Neural cell (in vitro differentiated cells): Measurements from ENCODE around the gene PCDHA1. TPM values are rescaled to one million over a fixed set of nuclear protein-coding genes. Genes with fewer than 3 reads are reported as not detected.

Experiments
- H2AFZ ChIP-seq: fragments of 200-600, 300-800 bp; sonication (generic), shearing (Covaris generic); 2 replicates; pipeline ENCODE4 v1.6.0; 2014; ENCODE audit warnings: low read depth, mild to moderate bottlenecking, antibody characterized with exemption, low read length, moderate library complexity
- H3F3A ChIP-seq: fragments of 200-600 bp; shearing (Covaris generic); 2 replicates; pipeline ENCODE4 v1.6.1; 2016; ENCODE audit warnings: mild to moderate bottlenecking, moderate library complexity, mixed read lengths, antibody characterized with exemption, low read length; ENCODE audit not compliant: insufficient read depth, poor library complexity, severe bottlenecking
- H3K27ac ChIP-seq: fragments of 200-600, 300-800 bp; sonication (generic), shearing (Covaris generic); 2 replicates; pipeline ENCODE4 v1.5.1; 2014; ENCODE audit warnings: mild to moderate bottlenecking, low read length, moderate library complexity
- H3K27me3 ChIP-seq: fragments of 300-800, 200-600 bp; sonication (generic), shearing (Covaris generic); 2 replicates; pipeline ENCODE4 v1.6.0; 2014; ENCODE audit warnings: mild to moderate bottlenecking, low read depth, low read length, moderate library complexity; ENCODE audit not compliant: insufficient read depth
- H3K36me3 ChIP-seq: fragments of 300-800, 200-600 bp; sonication (generic), shearing (Covaris generic); 2 replicates; pipeline ENCODE4 v1.5.1; 2014; ENCODE audit warnings: mild to moderate bottlenecking, antibody characterized with exemption, low read length, moderate library complexity; ENCODE audit not compliant: insufficient read depth
- H3K4me2 ChIP-seq: fragments of 300-800, 200-600 bp; sonication (generic), shearing (Covaris generic); 2 replicates; pipeline ENCODE4 v1.6.0; 2014; ENCODE audit warnings: mild to moderate bottlenecking, low read length
- H3K4me3 ChIP-seq: fragments of 300-800, 200-600 bp; sonication (generic), shearing (Covaris generic); 2 replicates; pipeline ENCODE4 v1.5.1; 2014; ENCODE audit warnings: mild to moderate bottlenecking, low read length, moderate library complexity
- H3K79me2 ChIP-seq: fragments of 200-600 bp; shearing (Covaris generic); replicated peaks from 2 replicates; pipeline ENCODE4 v1.6.0; 2014; ENCODE audit warnings: mild to moderate bottlenecking, low read length, moderate library complexity; ENCODE audit not compliant: insufficient read depth
- H3K9ac ChIP-seq: fragments of 300-800, 200-600 bp; sonication (generic), shearing (Covaris generic); 2 replicates; pipeline ENCODE4 v1.6.1; 2016; ENCODE audit warnings: mild to moderate bottlenecking, low read length, mixed read lengths
- H3K9me2 ChIP-seq: fragments of 200-600 bp; shearing (Covaris generic); 2 replicates; pipeline ENCODE4 v1.6.1; 2016; ENCODE audit warnings: mild to moderate bottlenecking, low read length, mixed read lengths; ENCODE audit not compliant: insufficient read depth
- H3K9me3 ChIP-seq: fragments of 200-600, 300-800 bp; sonication (generic), shearing (Covaris generic); 2 replicates; pipeline ENCODE4 v1.6.1; 2016; ENCODE audit warnings: mild to moderate bottlenecking, mixed run types, low read length, moderate library complexity, mixed read lengths
- H4K20me1 ChIP-seq: fragments of 200-600 bp; shearing (Covaris generic); 2 replicates; pipeline ENCODE4 v1.6.1; 2016; ENCODE audit warnings: mild to moderate bottlenecking, mixed run types; ENCODE audit not compliant: insufficient read depth
- EP300 ChIP-seq: fragments of 450-650 bp; conservative IDR thresholded peaks from 2 replicates; pipeline ENCODE4 v1.6.1; 2014; ENCODE audit warnings: antibody characterized with exemption, mild to moderate bottlenecking, moderate library complexity; ENCODE audit not compliant: poor library complexity, severe bottlenecking
- EZH2 ChIP-seq: fragments of 200-600, 300-800 bp; shearing (Covaris generic), sonication (generic); IDR thresholded peaks from 2 replicates; pipeline ENCODE4 v1.6.1; 2014; ENCODE audit warnings: antibody characterized with exemption, low read length, borderline replicate concordance, mild to moderate bottlenecking; ENCODE audit not compliant: insufficient read depth, poor library complexity, severe bottlenecking
- MXI1 ChIP-seq: fragments of 450-650 bp; conservative IDR thresholded peaks from 2 replicates; pipeline ENCODE4 v1.6.1; 2014; ENCODE audit warnings: antibody characterized with exemption, mild to moderate bottlenecking; ENCODE audit not compliant: poor library complexity, severe bottlenecking
- POLR2AphosphoS5 ChIP-seq: IDR thresholded peaks from 2 replicates; pipeline ENCODE4 v1.6.1; 2012
- RAD21 ChIP-seq: fragments of 450-650 bp; conservative IDR thresholded peaks from 2 replicates; pipeline ENCODE4 v1.6.1; 2014; ENCODE audit warnings: antibody characterized with exemption, mild to moderate bottlenecking, moderate library complexity
- REST ChIP-seq: IDR thresholded peaks from 2 replicates; pipeline ENCODE4 v1.6.1; 2012; ENCODE audit warnings: borderline replicate concordance
- SMC3 ChIP-seq: fragments of 450-650 bp; conservative IDR thresholded peaks from 2 replicates; pipeline ENCODE4 v1.6.1; 2014; ENCODE audit warnings: antibody characterized with exemption, mild to moderate bottlenecking, moderate library complexity; ENCODE audit not compliant: poor library complexity
- TAF1 ChIP-seq: IDR thresholded peaks from 2 replicates; pipeline ENCODE4 v1.6.1; 2012; ENCODE audit warnings: low read depth
- polyA plus RNA-seq: library from polyadenylated mRNA; depleted of rRNA; stranded (reverse); fragments of >200 nt; gene quantifications from 2 replicates; pipeline ENCODE4 v1.2.3, GENCODE V29; 2014
- TF ChIP-seq, protein P1 (sequence below): fragments of 450-650 bp; IDR thresholded peaks from 2 replicates; pipeline ENCODE4 v1.5.1; 2014; ENCODE audit warnings: antibody characterized with exemption, mild to moderate bottlenecking, moderate library complexity; ENCODE audit not compliant: poor library complexity, severe bottlenecking

PCDHA1 gene
- polyA plus RNA-seq, 1 donor from 2014 or later, result 0.28 TPM

DNA sequence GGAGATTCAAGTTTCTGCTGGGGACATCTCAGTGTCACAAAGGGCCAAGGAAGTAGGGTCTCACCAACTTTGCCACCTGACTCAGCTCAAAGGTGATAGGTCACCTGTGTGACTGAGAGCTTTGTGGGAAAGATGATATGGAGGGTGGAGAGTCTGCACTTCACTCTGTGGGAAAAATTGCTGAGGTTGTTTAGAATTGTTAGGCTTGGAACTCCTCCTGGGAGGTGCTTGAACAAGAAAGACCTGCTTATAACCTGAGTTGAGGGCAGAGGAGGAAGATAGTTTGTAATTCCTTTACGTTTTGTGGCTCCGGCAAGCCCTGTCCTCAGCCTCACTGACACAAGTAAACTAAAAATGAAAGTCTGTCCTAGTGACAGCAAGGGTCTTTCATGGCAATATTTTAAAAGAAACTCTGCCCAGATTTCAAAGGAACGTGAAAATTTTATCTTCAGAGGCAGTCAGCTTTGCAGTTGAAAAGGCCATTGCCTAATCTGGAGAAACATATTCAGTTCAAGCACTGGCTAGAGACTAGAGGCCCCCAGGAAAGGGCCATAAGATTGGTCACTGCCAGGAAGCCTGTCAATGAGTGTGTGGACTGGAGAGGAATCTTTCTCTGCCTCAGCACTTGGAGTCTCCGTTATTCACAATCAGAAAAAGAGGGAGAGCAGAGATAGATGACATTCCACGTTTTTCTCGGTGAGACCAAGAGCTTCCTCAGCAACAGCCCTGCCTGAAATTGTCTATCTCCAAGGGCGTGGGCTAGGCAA, 203.5 kb downstream of the PCDHA1 start:
- Histone ChIP-seq H3K4me2 (no peak overlapping the region), H3K27ac (no peak overlapping the region), H3K36me3 (no peaks in the 10 kb centered on the region), H3K4me3 (no peak overlapping the region), H2AFZ (no peak overlapping the region), H3K9me2 (no peaks in the 10 kb centered on the region), H4K20me1 (no peaks in the 10 kb centered on the region), H3F3A (no peaks in the 10 kb centered on the region), H3K9me3 (no peaks in the 10 kb centered on the region), H3K27me3 (no peaks in the 10 kb centered on the region), H3K79me2 (no peaks in the 10 kb centered on the region), H3K9ac (no peak overlapping the region)
- no peak for TF ChIP-seq SMC3

DNA sequence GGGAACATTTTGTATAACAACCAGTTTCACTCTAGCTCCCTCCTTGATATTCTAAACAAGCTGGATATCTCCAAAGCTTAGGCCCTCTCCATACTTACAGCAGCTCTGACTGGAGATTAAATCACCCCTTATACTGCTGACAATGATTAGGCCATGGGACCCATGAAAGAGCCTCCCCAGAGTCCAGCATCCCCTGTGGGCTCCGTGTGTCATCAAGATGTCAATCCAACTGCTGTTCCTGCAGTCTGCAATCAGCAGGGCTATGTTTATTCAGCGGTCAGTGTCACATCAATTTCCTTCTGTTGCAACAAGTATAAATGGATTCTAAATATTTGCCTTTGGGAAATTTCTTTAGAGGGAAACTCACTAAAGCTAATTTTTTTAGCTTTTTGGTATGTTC, 206.9 kb downstream of the PCDHA1 start:
- no peaks in the 10 kb centered on the region for H4K20me1 ChIP-seq
- H3K36me3 ChIP-seq, result no peaks in the 10 kb centered on the region
- H3F3A ChIP-seq, result no peaks in the 10 kb centered on the region
- H3K27me3 ChIP-seq, result no peaks in the 10 kb centered on the region
- H3K9me2 ChIP-seq, result no peaks in the 10 kb centered on the region
- no peaks in the 10 kb centered on the region for H3K79me2 ChIP-seq
- no peak overlapping the region for H3K4me3 ChIP-seq
- H3K9me3 ChIP-seq, result no peaks in the 10 kb centered on the region
- H3K4me2 ChIP-seq, result no peak overlapping the region
- H3K27ac ChIP-seq, result no peak overlapping the region
- H3K9ac ChIP-seq, result no peak overlapping the region
- no peak for TF ChIP-seq POLR2AphosphoS5
- no peak for TF ChIP-seq SMC3
- no peak for TF ChIP-seq TAF1
- TF ChIP-seq, protein P1, sequence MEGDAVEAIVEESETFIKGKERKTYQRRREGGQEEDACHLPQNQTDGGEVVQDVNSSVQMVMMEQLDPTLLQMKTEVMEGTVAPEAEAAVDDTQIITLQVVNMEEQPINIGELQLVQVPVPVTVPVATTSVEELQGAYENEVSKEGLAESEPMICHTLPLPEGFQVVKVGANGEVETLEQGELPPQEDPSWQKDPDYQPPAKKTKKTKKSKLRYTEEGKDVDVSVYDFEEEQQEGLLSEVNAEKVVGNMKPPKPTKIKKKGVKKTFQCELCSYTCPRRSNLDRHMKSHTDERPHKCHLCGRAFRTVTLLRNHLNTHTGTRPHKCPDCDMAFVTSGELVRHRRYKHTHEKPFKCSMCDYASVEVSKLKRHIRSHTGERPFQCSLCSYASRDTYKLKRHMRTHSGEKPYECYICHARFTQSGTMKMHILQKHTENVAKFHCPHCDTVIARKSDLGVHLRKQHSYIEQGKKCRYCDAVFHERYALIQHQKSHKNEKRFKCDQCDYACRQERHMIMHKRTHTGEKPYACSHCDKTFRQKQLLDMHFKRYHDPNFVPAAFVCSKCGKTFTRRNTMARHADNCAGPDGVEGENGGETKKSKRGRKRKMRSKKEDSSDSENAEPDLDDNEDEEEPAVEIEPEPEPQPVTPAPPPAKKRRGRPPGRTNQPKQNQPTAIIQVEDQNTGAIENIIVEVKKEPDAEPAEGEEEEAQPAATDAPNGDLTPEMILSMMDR, result no peak
- TF ChIP-seq EP300, result no peak
- no peak for TF ChIP-seq REST
- TF ChIP-seq MXI1, result no peak
- TF ChIP-seq EZH2, result no peak
- TF ChIP-seq RAD21, result no peak
- no peak overlapping the region for H2AFZ ChIP-seq
